H1 (cell line): Measurements from ENCODE around the gene JAKMIP3. TPM values are rescaled to one million over a fixed set of nuclear protein-coding genes. Genes with fewer than 3 reads are reported as not detected.

Experiments used
- ASH2L ChIP-seq: fragments of 200-600, 300-600 bp; sonication (generic); IDR thresholded peaks from one replicate; pipeline ENCODE4 v1.7.1; 2017; ENCODE audit warnings: low read length
- CBX8 ChIP-seq: fragments of 300-800, 300-1000 bp; sonication (generic); IDR thresholded peaks from 2 replicates; pipeline ENCODE4 v1.7.1; 2016; ENCODE audit warnings: low read depth, low read length, borderline replicate concordance
- KDM4A ChIP-seq: IDR thresholded peaks from one replicate; pipeline ENCODE4 v1.7.1; 2012; ENCODE audit warnings: low read depth, mild to moderate bottlenecking, moderate library complexity, low read length, inconsistent platforms; ENCODE audit not compliant: severe bottlenecking
- SP1 ChIP-seq: IDR thresholded peaks from 2 replicates; pipeline ENCODE4 v1.6.1; 2011; ENCODE audit warnings: low read depth, low read length
- polyA plus RNA-seq, 7 experiments: library from polyadenylated mRNA; depleted of rRNA in 3 of 7; stranded (reverse) in 5 of 7; unstranded in 2 of 7; fragments of >200 nt in 5 of 7; fragments of 200-250 nt in 2 of 7; gene quantifications; 1 replicate in 5 of 7; 2 replicates in 1 of 7; 4 replicates in 1 of 7; pipeline versions ENCODE4 v1.2.1 to v1.2.3, GENCODE V29; 2011 to 2013; ENCODE audit warnings: missing spikeins in 2 of 7, mixed read lengths in 2 of 7
- total RNA-seq: library from RNA; stranded (reverse); fragmentation: NEBNext Ultra II Directional; extraction: Animal tissue kit (Norgen Biotek cat#: 25700); gene quantifications from 2 replicates; pipeline ENCODE4 v1.2.1, GENCODE V29; 2021
- TF ChIP-seq, protein P1 (sequence below): fragments of 300-600 bp; sonication (generic); IDR thresholded peaks from 2 replicates; pipeline ENCODE4 v1.7.1; 2012; ENCODE audit warnings: low read length, moderate library complexity, mild to moderate bottlenecking, inconsistent platforms; ENCODE audit not compliant: insufficient replicate concordance

Gene JAKMIP3
- total and polyA plus RNA-seq, 2 of the 8 experiments (the other 6 are each of a cell fraction or from before 2014, with no cell fraction given): 0.83 to 0.91 TPM

DNA sequence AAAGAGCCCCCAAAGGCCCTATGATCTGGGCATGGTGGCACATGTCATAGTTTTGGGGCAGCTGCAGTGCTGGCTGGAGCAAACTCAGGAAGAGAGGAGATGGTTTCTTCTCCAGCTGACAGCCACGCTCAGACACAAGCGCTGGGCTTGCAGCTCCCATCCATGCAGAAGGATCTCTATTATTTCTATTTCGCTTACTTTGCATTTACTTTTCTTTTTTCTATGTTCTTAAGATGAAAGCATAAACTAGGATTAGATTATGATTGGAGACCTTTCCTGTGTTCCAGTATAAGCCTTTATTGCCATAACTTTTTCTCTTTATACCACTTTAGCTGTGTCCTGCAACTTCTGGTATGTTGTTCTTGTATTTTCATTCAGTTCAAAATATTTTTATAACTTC, 5.0 kb downstream of the JAKMIP3 start (continued):
- TF ChIP-seq, protein P1, sequence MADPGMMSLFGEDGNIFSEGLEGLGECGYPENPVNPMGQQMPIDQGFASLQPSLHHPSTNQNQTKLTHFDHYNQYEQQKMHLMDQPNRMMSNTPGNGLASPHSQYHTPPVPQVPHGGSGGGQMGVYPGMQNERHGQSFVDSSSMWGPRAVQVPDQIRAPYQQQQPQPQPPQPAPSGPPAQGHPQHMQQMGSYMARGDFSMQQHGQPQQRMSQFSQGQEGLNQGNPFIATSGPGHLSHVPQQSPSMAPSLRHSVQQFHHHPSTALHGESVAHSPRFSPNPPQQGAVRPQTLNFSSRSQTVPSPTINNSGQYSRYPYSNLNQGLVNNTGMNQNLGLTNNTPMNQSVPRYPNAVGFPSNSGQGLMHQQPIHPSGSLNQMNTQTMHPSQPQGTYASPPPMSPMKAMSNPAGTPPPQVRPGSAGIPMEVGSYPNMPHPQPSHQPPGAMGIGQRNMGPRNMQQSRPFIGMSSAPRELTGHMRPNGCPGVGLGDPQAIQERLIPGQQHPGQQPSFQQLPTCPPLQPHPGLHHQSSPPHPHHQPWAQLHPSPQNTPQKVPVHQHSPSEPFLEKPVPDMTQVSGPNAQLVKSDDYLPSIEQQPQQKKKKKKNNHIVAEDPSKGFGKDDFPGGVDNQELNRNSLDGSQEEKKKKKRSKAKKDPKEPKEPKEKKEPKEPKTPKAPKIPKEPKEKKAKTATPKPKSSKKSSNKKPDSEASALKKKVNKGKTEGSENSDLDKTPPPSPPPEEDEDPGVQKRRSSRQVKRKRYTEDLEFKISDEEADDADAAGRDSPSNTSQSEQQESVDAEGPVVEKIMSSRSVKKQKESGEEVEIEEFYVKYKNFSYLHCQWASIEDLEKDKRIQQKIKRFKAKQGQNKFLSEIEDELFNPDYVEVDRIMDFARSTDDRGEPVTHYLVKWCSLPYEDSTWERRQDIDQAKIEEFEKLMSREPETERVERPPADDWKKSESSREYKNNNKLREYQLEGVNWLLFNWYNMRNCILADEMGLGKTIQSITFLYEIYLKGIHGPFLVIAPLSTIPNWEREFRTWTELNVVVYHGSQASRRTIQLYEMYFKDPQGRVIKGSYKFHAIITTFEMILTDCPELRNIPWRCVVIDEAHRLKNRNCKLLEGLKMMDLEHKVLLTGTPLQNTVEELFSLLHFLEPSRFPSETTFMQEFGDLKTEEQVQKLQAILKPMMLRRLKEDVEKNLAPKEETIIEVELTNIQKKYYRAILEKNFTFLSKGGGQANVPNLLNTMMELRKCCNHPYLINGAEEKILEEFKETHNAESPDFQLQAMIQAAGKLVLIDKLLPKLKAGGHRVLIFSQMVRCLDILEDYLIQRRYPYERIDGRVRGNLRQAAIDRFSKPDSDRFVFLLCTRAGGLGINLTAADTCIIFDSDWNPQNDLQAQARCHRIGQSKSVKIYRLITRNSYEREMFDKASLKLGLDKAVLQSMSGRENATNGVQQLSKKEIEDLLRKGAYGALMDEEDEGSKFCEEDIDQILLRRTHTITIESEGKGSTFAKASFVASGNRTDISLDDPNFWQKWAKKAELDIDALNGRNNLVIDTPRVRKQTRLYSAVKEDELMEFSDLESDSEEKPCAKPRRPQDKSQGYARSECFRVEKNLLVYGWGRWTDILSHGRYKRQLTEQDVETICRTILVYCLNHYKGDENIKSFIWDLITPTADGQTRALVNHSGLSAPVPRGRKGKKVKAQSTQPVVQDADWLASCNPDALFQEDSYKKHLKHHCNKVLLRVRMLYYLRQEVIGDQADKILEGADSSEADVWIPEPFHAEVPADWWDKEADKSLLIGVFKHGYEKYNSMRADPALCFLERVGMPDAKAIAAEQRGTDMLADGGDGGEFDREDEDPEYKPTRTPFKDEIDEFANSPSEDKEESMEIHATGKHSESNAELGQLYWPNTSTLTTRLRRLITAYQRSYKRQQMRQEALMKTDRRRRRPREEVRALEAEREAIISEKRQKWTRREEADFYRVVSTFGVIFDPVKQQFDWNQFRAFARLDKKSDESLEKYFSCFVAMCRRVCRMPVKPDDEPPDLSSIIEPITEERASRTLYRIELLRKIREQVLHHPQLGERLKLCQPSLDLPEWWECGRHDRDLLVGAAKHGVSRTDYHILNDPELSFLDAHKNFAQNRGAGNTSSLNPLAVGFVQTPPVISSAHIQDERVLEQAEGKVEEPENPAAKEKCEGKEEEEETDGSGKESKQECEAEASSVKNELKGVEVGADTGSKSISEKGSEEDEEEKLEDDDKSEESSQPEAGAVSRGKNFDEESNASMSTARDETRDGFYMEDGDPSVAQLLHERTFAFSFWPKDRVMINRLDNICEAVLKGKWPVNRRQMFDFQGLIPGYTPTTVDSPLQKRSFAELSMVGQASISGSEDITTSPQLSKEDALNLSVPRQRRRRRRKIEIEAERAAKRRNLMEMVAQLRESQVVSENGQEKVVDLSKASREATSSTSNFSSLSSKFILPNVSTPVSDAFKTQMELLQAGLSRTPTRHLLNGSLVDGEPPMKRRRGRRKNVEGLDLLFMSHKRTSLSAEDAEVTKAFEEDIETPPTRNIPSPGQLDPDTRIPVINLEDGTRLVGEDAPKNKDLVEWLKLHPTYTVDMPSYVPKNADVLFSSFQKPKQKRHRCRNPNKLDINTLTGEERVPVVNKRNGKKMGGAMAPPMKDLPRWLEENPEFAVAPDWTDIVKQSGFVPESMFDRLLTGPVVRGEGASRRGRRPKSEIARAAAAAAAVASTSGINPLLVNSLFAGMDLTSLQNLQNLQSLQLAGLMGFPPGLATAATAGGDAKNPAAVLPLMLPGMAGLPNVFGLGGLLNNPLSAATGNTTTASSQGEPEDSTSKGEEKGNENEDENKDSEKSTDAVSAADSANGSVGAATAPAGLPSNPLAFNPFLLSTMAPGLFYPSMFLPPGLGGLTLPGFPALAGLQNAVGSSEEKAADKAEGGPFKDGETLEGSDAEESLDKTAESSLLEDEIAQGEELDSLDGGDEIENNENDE: no peak
- TF ChIP-seq CBX8: no peak
- no peak for TF ChIP-seq ASH2L
- TF ChIP-seq KDM4A: no peak
- no peak for TF ChIP-seq SP1
- TF ChIP-seq, all 59 proteins: peak for 0
